Stomach (tissue), 4 donors: ENCODE results near the gene SNAPIN.
A peak's percentile ranks its signal among the peaks of the same experiment; 100 is the strongest.

Source experiments
- CTCF ChIP-seq, 7 experiments: fragments of 450-650 bp in 4 of 7; fragments of 200-600 bp in 3 of 7; sonication (generic) in 3 of 7; IDR thresholded peaks; one replicate each; pipeline ENCODE4 v1.5.1; 2016 to 2019; ENCODE audit warnings: antibody characterized with exemption in 7 of 7, control low read depth in 2 of 7, mild to moderate bottlenecking in 1 of 7
- EP300 ChIP-seq: sonication (generic); formaldehyde crosslinking; IDR thresholded peaks from one replicate; pipeline ENCODE4 v1.6.1; 2017; ENCODE audit warnings: antibody characterized with exemption
- POLR2A ChIP-seq, 4 donors: fragments of 450-650 bp; IDR thresholded peaks; one replicate each; pipeline ENCODE4 v1.6.1; 2016; ENCODE audit warnings: antibody characterized with exemption in 4 of 4, control low read depth in 2 of 4, mild to moderate bottlenecking in 1 of 4, moderate library complexity in 1 of 4
- POLR2AphosphoS5 ChIP-seq, 3 donors: sonication (generic); formaldehyde crosslinking; IDR thresholded peaks; one replicate each; pipeline ENCODE4 v1.6.1; 2016; ENCODE audit warnings: antibody characterized with exemption in 3 of 3

GRCh38 chr1:153649137-153649862, 9.2 kb upstream of the SNAPIN start:
- TF ChIP-seq CTCF (IDR thresholded peaks at IDR 0.05) (no peak), EP300 (no peak), POLR2A (IDR thresholded peaks at IDR 0.05) (no peak), POLR2AphosphoS5 (IDR thresholded peaks at IDR 0.05) (peak in 1 of 3 donors; percentile 7)
